HG03135 (cell line): ENCODE results near the gene N4BP2.
"Not testable (repeated sequence)": the region's sequence is repeated elsewhere in the genome, so short reads cannot be mapped to it uniquely, and the experiment has no call there.

Experiments used
- ATAC-seq: cut with Tn5 transposase; IDR thresholded peaks from one replicate; pipeline ENCODE4 v1.9.1; 2021; ENCODE audit warnings: mild to moderate bottlenecking, moderate library complexity; ENCODE audit not compliant: unreplicated experiment

The N4BP2 gene

DNA sequence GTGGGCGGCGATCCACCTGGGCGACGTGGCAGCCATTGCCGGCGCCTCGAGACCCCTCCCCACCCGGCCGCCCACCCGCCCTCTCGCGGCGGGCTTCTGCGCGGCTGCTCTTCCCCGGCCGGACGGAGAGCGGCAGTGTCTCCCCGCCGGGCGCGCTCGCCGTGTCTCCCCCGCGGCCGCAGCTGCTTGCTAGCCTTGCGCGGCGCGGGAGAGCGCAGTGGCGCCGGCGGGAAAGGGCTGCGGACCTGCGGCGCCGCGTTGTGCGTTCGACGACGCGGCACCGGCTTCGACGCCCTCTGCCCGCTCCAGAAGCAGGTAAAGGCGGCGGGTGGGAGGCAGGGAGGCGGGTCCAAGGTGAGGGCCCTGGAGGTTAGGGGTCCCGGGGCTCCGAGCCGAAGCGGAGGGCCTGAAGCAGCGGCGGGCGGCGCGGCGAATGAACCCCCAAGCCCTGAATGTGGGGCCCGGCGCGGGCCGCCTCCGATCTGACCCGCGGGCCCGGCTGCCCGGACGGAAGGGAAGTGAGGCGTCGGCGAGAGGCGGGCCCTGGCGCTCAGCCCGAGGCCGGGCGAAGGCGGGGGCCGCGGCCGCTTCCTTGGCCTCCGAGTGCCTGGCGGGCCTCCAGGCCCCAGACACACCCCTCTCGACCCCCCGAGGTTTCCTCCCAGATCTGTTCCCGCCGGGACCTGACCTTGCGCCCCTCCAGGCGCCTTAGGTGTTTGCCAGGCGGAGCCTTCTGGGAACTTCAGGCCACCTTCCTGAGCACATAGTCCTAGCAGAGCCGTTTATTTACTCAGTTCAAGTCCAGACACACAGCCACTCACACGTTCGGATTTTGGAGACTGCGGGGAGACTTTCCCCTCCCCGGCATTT, at the start of gene N4BP2:
Gene N4BP2, plus strand, starts transcription at position 135 of the 870 bp plus-strand sequence. CDS start 40,491 bp downstream, outside the sequence.
- peak; percentile 59 for ATAC-seq

DNA sequence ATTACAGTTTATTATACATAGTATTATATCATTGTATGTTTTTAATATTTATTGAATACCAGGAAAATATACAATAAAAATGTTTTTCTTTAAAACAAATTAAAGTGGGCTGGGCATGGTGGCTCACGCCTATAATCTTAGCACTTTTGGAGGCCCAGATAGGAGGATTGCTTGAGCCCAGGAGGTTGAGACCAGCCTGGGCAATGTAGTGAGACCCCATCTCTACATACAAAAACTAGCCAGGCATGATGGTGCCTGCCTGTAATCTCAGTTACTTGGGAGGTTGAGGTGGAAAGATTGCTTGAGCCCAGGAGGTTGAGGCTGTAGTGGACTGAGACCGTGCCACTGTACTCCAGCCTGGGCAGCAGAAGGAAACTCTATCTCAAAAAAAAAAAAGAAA, 40.6 kb upstream of the N4BP2 start:
- no peak for ATAC-seq

DNA sequence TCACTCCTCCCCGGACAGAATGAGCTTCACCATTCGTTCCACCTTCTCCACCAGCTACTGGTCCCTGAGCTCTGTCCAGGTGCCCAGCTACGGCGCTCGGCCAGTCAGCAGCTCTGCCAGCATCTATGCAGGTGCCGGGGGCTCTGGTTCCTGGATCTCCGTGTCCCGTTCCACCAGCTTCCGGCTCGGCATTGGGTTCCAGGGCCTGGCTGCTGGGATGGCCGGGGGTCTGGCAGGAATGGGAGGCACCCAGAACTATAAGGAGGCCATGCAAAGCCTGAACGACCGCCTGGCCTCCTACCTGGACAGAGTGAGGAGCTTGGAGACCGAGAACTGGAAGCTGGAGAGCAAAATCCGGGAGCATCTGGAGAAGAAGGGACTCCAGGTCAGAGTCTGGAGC, 36.4 kb upstream of the N4BP2 start:
- ATAC-seq = no peak

DNA sequence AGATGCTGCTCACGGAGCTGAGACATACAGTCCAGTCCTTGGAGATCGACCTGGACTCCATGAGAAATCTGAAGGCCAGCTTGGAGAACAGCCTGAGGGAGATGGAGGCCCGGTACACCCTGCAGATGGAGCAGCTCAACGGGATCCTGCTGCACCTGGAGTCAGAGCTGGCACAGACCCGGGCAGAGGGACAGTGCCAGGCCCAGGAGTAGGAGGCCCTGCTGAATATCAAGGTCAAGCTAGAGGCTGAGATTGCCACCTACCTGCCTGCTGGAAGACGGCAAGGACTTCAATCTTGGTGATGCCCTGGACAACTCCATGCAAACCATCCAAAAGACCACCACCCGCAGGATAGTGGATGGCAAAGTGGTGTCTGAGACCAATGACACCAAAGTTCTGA, 35.5 kb upstream of the N4BP2 start:
- not testable (repeated sequence) for ATAC-seq

DNA sequence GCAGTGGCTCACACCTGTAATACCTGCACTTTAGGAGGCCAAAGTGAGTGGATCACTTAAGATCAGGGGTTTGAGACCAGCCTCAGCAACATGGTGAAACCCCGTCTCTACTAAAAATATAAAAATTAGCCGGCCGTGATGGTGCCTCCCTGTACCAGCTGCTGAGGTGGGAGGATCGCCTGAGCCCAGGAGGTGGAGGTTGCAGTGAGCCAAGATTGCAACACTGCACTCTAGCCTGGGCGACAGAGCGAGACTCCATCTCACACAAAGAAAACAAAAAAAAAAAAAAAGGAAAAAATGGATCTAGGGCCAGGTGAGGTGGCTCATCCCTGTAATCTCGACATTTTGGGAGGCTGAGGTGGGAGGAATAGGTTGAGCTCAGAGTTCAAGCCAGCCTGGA, 32.6 kb upstream of the N4BP2 start:
- not testable (repeated sequence) for ATAC-seq

DNA sequence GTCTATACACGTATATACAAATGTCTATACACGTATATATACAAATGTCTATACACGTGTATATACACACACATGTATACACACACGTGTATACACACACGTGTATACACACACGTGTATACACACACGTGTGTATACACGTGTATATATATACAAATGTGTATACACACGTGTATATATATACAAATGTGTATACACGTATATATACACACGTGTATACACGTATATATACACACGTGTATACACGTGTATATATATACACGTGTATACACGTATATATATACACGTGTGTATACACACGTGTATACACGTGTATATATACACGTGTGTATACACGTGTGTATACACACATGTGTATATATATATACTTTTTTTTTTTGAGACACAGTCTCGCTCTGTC, 23.9 kb upstream of the N4BP2 start:
- ATAC-seq = no peak

DNA sequence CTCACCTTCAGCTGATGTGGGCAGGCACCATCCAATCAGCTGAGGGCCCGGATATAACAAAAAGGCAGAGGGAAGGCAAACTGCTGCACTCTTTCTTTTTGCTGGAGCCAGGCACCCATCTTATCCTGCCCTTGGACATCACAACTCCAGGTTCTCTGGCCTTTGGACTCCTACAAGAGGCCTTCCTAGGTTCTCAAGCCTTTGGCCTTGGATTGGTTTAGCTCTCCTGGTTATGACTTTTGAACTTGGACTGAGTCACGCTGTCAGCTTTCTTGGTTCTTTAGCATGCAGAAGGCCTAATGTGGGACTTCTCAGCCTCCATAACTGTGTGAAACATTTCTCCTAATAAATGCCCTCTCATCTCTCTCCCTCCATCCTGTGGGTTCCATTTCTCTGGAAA, 23.0 kb upstream of the N4BP2 start:
- no peak for ATAC-seq

DNA sequence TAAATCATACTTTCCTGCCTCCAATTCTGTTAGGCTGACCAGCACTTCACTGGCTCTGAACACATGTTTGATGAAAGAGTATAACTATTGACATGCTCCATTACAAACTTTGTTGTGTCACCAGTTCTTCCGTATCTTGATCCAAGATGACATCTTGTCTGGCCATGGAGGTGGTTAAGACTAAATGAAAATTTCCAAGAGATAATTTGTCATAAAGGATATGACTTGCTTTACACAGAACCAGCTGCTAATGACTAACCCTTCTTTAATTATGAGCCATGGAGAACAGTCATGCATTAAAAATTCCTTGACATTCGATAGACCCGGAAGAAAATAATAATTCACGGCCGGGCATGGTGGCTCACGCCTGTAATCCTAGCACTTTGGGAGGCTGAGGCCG, 17.7 kb upstream of the N4BP2 start:
- no peak for ATAC-seq

DNA sequence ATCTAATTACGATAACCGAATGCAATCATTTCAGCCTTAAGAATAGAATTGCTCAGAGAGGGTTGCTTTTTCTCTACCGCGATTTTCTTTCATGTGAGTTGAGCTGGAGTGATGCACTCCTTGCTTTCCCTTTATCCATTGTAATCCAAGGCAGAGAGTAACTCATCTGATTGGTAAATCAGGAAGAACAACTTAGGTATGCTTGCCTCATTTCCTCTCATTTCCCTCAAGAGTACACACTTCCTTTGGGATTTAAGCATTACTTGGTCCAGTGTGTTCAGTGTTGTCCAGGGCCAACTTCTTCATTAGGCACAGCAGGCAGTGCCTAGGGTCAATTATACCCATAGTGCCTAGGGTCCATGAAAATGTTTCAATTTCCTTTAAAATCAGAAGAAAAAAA, 15.7 kb upstream of the N4BP2 start:
- no peak for ATAC-seq

DNA sequence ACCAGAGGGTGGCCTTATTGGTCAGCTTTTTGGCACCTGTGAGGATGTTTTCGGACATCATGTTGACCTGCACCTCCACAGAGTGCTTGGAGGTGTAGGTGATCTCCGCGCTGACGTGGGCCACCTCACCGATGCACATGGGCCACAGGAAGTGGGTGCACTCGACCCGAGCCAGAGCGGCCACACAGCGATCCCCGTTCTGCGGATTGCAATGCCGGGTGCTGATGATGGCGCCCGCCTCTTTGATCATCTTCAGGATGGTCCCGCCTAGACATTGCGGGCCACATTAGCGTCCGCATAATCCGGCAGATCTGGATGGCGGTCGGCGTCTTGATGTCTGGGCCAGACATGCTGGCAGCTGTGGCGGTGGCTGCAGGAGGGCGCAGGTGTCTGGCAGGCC, 12.9 kb upstream of the N4BP2 start:
- no peak for ATAC-seq

DNA sequence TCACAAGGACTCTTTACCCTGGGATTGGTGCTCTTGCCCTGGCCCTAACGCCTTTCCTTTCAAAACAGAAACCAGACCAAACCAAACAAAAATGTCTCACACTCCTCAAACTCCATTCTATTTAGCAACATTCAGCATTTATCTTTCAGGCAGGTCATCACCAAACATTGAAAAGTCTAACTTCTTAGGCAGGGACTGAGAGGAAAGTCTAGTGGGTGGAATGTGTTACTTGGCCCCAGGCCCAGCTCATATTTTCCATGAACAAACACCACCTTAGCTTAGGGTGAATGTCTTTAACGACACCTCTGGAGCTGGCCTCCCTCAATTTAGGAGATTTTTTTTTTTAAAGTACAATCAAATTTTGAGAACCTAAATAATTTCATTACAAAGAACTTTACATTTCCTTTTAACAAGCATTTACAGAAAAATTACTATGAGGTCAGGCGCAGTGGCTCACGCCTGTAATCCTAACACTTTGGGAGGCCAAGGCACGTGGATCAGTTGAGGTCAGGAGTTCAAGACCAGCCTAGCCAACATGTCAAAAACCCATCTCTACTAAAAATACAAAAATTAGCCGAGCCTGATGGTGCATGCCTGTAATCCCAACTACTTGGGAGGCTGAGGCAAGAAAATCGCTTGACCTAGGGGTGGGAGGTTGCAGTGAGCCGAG, 10.2 kb upstream of the N4BP2 start:
- ATAC-seq = no peak

DNA sequence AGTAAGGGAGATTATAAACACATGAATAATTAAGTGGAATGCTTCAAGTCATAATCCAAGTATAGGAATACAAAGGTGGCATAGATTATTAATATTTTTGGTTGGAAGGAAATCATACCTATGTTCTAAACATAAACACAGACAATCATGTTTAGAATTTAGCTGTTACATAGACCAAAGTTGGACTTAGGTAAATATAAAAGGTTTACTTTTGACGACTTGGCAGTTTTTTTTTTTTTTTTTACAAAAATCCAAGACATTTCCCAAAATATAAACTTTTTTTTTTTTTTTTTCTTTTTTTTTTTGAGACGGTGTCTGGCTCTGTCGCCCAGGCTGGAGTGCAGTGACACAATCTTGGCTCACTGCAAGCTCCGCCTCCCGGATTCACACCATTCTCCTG, 3.5 kb upstream of the N4BP2 start:
- ATAC-seq = no peak

DNA sequence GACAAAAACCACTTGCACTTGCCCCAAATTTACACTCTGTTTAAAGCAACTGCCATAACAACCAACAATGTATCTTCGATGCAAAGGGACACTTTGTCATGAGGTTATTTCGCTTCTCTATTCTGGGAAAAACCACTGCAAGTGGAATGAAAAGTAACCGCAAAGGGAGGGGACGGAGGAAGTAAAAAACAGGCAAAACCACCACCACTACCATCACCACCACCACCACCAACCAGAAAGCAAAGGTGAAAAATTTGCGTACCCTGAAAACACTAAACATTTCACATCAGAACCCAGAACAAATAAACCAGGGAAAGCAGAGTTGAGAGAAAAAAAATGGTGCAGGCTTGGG, 1.2 kb upstream of the N4BP2 start:
- no peak for ATAC-seq

DNA sequence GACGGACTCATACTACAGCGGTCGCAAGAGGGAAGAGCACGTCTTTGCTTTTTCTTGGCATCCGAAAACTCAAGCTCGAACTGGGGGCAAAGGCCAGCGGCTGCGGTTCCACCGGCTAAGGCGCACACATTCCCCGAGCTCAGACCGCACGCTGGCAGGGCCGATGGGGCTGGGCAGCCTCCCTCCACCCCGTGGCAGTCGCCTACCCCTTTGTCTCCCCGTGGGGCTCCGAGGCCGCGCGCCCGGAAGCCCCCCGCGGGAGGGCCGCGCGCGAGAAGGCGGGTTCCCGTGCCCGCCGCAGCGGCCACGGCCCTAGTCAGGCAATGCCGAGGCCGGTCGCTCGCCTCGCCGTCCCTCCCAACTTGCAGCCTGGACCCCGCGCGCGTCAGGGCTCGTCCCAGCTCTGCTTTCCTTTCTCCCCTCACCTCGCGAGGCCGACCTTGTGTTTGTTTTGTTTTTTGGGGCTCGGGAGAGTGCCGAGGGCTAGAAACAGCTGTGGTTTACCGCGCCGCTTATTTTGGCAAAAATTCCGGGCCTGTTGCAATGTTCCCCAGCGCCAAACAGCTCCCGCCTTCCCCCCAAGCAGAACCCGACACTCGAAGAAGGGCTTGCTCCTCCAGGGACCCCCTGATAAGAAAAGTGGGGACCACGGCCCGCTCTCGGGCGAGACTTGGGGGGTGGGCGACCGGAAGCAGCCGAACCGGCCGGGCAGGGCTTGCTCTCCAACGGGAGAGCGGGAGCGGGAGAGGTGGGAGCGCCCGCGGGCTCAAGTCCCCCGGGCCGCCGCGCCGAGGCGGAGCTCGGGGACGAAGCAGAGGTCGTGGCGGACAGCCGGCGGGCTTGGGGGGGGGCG, 561 bp upstream of the N4BP2 start:
- ATAC-seq = no peak

DNA sequence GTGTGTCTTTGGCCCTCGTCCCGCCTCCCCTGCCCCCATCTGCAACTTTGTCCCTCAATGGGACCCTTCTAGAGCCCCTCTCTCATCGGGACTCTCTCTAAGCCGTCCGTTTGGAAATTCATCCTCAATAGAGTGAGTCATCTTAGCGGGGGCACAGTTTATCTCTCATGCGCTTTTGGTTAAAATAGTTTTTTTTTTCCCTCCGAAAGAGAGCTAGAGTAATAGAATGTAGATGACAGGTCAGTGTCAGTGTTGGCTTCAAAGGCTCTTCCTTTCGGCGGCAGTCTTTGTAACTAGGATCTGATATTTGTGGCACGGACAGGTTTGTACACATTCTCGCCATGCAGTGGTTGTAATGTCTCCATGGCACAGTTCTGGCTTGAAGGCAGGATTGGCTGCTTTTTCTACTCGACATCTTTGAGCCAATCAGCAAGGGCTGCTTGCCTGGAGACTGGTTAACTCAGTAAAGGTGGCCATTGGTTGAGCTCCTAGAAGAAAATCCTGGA, 989 bp downstream of the N4BP2 start:
- ATAC-seq = peak; percentile 57

DNA sequence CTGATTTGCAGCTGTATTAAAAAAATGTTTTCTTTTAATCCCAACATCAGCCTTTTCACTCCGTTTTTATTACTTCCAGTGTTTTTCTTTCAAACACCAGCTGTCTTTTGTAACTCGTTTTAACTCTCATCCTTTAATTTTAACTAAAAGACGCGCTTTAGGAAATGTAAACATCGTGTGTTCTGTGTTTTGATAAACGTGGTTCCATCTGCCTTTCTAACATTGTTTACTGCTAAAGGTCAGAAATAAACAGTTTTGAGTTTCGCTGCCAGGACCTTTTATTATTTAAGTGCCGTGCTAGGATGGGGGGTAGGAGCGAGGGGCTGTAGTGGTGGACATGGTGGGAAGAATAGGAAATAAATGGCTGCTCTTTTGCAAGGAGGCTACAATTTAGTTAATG, 1.5 kb downstream of the N4BP2 start:
- no peak for ATAC-seq

DNA sequence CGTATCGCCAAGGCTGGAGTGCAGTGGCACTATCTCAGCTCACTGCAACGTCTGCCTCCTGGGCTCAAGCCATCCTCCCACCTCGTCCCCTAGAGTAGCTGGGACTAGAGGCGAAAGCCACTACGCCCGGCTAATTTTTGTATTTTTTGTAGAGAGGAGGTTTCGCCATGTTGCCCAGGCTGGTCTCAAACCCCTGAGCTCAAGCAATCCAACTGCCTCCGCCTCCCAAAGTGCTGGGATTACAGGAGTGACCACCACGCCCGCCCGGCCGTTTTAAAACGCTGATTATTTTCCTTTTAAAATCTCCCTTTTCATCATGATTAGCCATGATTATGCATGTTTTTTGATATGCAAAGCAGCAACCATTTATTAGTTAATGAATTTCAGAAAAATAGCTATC, 2.2 kb downstream of the N4BP2 start:
- ATAC-seq = no peak

DNA sequence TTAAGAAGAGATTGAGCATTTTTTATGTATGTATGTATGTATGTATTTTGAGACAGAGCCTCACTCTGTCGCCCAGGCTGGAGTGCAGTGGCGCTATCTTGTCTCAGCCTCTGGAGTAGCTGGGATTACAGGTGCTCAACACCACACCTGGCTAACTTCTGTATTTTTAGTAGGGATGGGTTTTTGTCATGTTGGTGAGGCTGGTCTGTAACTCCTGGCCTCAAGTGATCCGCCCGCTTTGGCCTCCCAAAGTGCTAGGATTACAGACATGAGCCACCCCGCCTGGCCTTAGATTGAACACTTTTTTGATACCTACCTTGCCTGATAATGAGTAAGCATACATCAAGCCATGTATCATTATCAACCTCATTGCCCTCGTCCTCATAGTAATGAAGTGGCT, 2.7 kb downstream of the N4BP2 start:
- ATAC-seq = no peak

DNA sequence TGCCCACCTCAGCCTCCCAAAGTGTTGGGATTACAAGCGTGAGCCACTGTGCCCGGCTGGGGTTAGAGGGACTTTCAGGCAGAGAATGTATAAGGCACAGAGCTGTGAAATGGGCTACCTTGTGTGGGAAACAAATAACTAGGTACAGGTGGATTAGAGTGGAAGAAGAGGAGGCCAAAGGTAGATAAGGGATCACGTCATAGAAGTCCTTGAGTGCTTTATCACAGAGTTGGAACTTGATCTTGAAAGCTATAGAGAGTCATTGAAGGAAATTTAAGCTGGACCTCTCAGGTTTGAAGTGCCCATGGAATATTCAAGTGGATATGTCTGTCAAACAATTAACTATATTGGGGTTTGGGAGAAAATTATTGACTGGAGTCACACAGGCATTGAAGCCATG, 8.4 kb downstream of the N4BP2 start:
- no peak for ATAC-seq

DNA sequence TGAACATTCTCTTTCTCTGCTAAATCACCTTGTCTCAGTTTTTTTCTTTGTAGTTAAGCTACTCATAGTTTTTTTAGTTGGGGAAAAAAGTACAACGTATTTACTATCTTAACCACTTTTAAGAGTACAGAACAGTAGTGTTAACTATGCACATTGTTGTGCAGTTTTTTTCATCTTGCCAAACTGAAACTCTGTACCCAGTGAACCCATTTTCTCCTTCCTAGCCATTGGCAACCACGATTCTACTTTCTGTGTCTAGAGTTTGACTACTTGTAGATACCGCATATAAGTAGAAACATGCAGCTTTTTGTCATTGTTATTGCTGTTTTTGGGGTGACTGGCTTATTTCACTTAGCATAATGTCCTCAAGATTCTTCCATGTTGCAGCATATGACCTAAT, 10.0 kb downstream of the N4BP2 start:
- ATAC-seq = no peak

DNA sequence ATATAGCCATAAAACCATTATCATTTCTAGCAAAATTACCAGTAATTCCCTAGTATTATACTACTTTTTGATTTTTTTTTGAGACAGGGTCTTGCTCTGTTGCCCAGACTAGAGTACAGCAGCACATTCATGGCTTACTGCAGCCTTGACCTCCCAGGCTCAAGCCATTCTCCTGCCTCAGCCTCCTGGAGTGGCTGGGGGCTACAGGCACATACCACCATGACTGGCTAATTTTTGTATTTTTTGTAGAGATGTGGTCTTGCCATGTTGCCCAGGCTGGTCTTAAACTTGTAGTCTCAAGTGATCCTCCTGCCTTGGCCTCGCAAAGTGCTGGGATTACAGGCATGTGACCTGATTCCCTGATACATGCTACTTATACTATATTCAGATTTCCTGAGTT, 13.7 kb downstream of the N4BP2 start:
- no peak for ATAC-seq
